ENCODE data around the gene IGSF8.

DNA sequence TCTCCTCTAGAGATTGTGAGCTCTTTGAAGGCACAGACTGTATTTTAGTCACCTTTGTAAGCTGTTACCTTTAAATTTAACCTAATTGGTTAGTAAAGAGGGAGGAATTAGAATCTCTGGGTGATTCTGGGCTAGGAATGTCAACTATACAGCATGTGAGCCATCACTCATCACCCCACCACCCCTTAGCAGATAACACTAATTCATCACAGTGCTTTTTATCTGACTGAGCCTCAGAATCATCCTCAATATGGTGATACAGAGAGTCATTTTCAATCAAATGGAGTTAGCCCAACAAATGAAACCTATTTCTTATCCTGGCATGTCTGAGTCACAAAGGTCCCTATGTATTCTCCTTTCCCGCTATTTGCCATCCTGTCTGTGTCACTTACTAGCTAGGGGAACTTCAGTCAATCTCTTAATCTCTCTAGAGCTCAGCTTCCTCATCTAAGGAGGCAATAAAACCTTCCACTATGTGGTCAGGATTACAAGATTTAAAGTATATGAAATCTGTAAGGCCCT is 41.7 kb downstream of the IGSF8 start:
- TF ChIP-seq, protein P1, sequence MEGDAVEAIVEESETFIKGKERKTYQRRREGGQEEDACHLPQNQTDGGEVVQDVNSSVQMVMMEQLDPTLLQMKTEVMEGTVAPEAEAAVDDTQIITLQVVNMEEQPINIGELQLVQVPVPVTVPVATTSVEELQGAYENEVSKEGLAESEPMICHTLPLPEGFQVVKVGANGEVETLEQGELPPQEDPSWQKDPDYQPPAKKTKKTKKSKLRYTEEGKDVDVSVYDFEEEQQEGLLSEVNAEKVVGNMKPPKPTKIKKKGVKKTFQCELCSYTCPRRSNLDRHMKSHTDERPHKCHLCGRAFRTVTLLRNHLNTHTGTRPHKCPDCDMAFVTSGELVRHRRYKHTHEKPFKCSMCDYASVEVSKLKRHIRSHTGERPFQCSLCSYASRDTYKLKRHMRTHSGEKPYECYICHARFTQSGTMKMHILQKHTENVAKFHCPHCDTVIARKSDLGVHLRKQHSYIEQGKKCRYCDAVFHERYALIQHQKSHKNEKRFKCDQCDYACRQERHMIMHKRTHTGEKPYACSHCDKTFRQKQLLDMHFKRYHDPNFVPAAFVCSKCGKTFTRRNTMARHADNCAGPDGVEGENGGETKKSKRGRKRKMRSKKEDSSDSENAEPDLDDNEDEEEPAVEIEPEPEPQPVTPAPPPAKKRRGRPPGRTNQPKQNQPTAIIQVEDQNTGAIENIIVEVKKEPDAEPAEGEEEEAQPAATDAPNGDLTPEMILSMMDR (conservative IDR thresholded peaks at IDR 0.05), result no peak
- no peak for TF ChIP-seq ZFX (IDR thresholded peaks at IDR 0.05)

Measured in C4-2B (cell line).